B cell (primary cell): Measurements from ENCODE around the gene ZMYND8. TPM values are rescaled to one million over a fixed set of nuclear protein-coding genes. Genes with fewer than 3 reads are reported as not detected.
A peak's percentile ranks its signal among the peaks of the same experiment; 100 is the strongest.

ENCODE experiments used
- ATAC-seq: fragments of 200-7000 bp; cut with Tn5 transposase; one replicate; pipeline ENCODE4 v1.10.0; 2021; ENCODE audit warnings: low read depth, mild to moderate bottlenecking, moderate number of reproducible peaks, moderate library complexity
- CTCF ChIA-PET: fragments of 350-600 bp; sonication (Branson Sonifier 250); formaldehyde crosslinking; loops from one replicate; lab custom pipeline; 2021; ENCODE audit warnings: antibody characterized with exemption, inconsistent platforms; lab: Charles Lee
- POLR2A ChIA-PET: fragments of 350-600 bp; sonication (Branson Sonifier 250); formaldehyde crosslinking; loops from one replicate; lab custom pipeline; 2021; ENCODE audit warnings: antibody characterized with exemption; lab: Charles Lee
- DNase-seq: peaks from one replicate; pipeline ENCODE4 v3.0.0; 2013
- H2AFZ ChIP-seq: 2 replicates; pipeline ENCODE4 v1.6.1; 2012; ENCODE audit warnings: mild to moderate bottlenecking, low read depth, low read length; ENCODE audit not compliant: insufficient read depth, poor library complexity, severe bottlenecking
- H3K27ac ChIP-seq, 2 donors: 1 replicate in 1 of 2; 2 replicates in 1 of 2; pipeline ENCODE4 v1.5.1; 2012 to 2013; ENCODE audit warnings: low read length in 2 of 2, mild to moderate bottlenecking in 2 of 2, moderate library complexity in 1 of 2
- H3K27me3 ChIP-seq, 4 experiments: fragments of 200-600 bp in 1 of 4; sonication (generic) in 1 of 4; replicated peaks in 1 of 4; 1 replicate in 2 of 4; 2 replicates in 2 of 4; pipeline versions ENCODE4 v1.6.1 to v1.7.0; 2013 to 2016; ENCODE audit warnings: low read length in 3 of 4, mild to moderate bottlenecking in 2 of 4, mixed read lengths in 1 of 4, moderate library complexity in 1 of 4; ENCODE audit not compliant: insufficient read depth in 4 of 4, control insufficient read depth in 3 of 4; ENCODE audit errors: control extremely low read depth in 1 of 4
- H3K36me3 ChIP-seq, 2 experiments: replicated peaks in 1 of 2; 1 replicate in 1 of 2; 2 replicates in 1 of 2; pipeline versions ENCODE4 v1.6.1 to v1.7.1; 2013; ENCODE audit warnings: low read length in 1 of 2; ENCODE audit not compliant: insufficient read depth in 2 of 2, control insufficient read depth in 1 of 2; ENCODE audit errors: control extremely low read depth in 1 of 2, extremely low read depth in 1 of 2
- H3K4me1 ChIP-seq, 2 donors: fragments of 200-600 bp in 1 of 2; sonication (generic) in 1 of 2; 1 replicate in 1 of 2; 2 replicates in 1 of 2; pipeline versions ENCODE4 v1.5.1 to v1.6.1; 2013 to 2017; ENCODE audit warnings: low read length in 2 of 2; ENCODE audit not compliant: control insufficient read depth in 2 of 2, insufficient read depth in 2 of 2
- H3K4me2 ChIP-seq: replicated peaks from 2 replicates; pipeline ENCODE3; 2012; ENCODE audit warnings: mild to moderate bottlenecking, low read depth, low read length; ENCODE audit not compliant: poor library complexity, severe bottlenecking
- H3K4me3 ChIP-seq, 5 experiments: fragments of 200-600 bp in 1 of 5; sonication (generic) in 1 of 5; 1 replicate in 3 of 5; 2 replicates in 2 of 5; pipeline versions ENCODE4 v1.5.1 to v1.7.0; 2011 to 2016; ENCODE audit warnings: low read length in 4 of 5, mild to moderate bottlenecking in 4 of 5, low read depth in 2 of 5, control low read depth in 1 of 5, moderate library complexity in 1 of 5; ENCODE audit not compliant: insufficient read depth in 1 of 5; ENCODE audit errors: control extremely low read depth in 1 of 5, extremely low read depth in 1 of 5
- H3K79me2 ChIP-seq: fragments of 200-600 bp; sonication (generic); one replicate; pipeline ENCODE4 v1.6.0; 2016; ENCODE audit warnings: low read length; ENCODE audit not compliant: control insufficient read depth, insufficient read depth
- H3K9ac ChIP-seq: fragments of 200-600 bp; sonication (generic); 2 replicates; pipeline ENCODE4 v1.6.1; 2017; ENCODE audit warnings: mild to moderate bottlenecking, low read length, moderate library complexity
- H3K9me3 ChIP-seq, 3 donors: one replicate each; pipeline versions ENCODE4 v1.6.1 to v1.7.1; 2013; ENCODE audit warnings: low read length in 2 of 3; ENCODE audit not compliant: control insufficient read depth in 2 of 3, insufficient read depth in 1 of 3; ENCODE audit errors: control extremely low read depth in 1 of 3
- H4K20me1 ChIP-seq: 2 replicates; pipeline ENCODE4 v1.6.0; 2012; ENCODE audit warnings: mild to moderate bottlenecking, low read length; ENCODE audit not compliant: insufficient read depth, control insufficient read depth, poor library complexity, severe bottlenecking
- H3K27ac Mint-ChIP-seq: one replicate; pipeline ENCODE4 v1.8.0; 2021; ENCODE audit warnings: mixed read lengths
- H3K27me3 Mint-ChIP-seq: one replicate; pipeline ENCODE4 v1.8.0; 2021; ENCODE audit warnings: mixed read lengths
- H3K4me1 Mint-ChIP-seq: one replicate; pipeline ENCODE4 v1.8.0; 2021; ENCODE audit warnings: mixed read lengths
- H3K4me3 Mint-ChIP-seq: one replicate; pipeline ENCODE4 v1.8.0; 2021; ENCODE audit warnings: mixed read lengths
- H3K9me3 Mint-ChIP-seq: one replicate; pipeline ENCODE4 v1.8.0; 2022; ENCODE audit warnings: mixed read lengths; ENCODE audit not compliant: insufficient read depth
- EZH2 ChIP-seq: IDR thresholded peaks from 2 replicates; pipeline ENCODE4 v1.6.1; 2012; ENCODE audit warnings: borderline replicate concordance, low read depth, mild to moderate bottlenecking, moderate library complexity, low read length; ENCODE audit not compliant: insufficient read depth, poor library complexity, severe bottlenecking
- WGBS: methylation state at CpG from one replicate; pipeline ENCODE4 v1.1.5; 2013; ENCODE audit warnings: missing lambda C conversion rate; ENCODE audit not compliant: insufficient coverage; 5-methylcytosine and 5-hydroxymethylcytosine counted together
- intact Hi-C: fragments of 100-400 bp; cut with micrococcal nuclease; formaldehyde crosslinking; loops from one replicate; pipeline ENCODE4 v1.10.0; 2022
- polyA plus RNA-seq: library from polyadenylated mRNA; depleted of rRNA; stranded (reverse); fragments of >200 nt; gene quantifications from 2 replicates; pipeline ENCODE4 v1.2.3, GENCODE V29; 2012
- total RNA-seq, 2 donors: library from RNA; stranded (reverse); fragments of 120-200 nt in 1 of 2; gene quantifications; 1 replicate in 1 of 2; 2 replicates in 1 of 2; pipeline versions ENCODE4 v1.2.3 to v1.2.4, GENCODE V29; 2013 to 2022
- TF ChIP-seq, protein P1 (sequence below): fragments of 200-600 bp; IDR thresholded peaks from one replicate; pipeline ENCODE4 v1.8.0; 2022; ENCODE audit warnings: antibody characterized with exemption, mild to moderate bottlenecking

Gene ZMYND8
- total and polyA plus RNA-seq, 2 donors (not counting 1 experiment from before 2014, with no cell fraction given): 20.3 to 67.2 TPM

DNA sequence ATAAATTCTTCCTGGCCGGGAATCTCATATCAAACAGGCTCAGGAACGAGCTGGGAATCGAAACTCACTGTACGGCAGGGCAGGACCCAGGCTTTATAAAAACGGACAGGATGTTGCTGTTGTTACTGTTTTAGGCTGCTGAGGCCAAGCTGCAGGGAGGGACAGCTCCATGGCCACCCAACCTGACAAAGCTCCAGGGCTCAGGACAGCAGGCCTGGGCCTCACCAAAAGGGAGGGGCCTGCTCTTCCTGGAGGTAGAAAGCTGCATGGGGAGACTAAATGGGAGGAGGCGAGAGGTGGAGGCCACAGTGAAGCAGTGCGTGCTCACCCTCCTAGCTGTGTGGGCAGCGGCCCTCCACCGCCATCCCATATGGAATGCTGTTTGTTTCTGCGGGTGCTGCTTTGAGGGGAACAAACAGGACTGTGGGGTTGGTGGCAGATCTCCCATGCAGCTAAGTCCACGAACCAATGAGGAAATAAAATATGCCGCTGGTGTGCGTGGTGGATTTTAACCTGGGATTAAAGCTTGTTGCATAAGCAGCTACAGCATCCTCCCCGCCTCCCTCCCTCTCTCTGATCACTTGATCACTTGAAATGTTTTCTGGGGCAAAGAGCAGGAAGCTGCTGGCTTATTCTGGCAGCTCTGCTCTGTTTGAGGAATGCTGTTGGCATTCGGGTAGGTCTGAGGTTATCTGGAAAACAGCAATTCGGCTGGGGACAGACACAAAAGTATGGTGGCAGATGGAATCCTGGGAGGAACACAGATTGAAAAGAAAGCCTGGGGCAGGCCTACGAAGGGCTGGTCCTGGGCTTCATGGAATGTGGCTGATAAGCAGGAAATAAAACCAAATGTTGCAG lies 2.4 kb upstream of the ZMYND8 start:
- intact Hi-C loops: loop anchor here (5.0 kb wide), 1 partner anchor 1918 kb away; the partner anchor contains the start of gene ZNFX1
- peak; percentile 38 for DNase-seq
- Mint-ChIP-seq H3K4me3 (peak overlapping the region; percentile 85), H3K4me1 (peaks cover 64% of the 10 kb centered on the region), H3K27ac (peak overlapping the region; percentile 99), H3K9me3 (no peaks in the 10 kb centered on the region), H3K27me3 (no peaks in the 10 kb centered on the region)
- Histone ChIP-seq H3K79me2 (peaks cover 40% of the 10 kb centered on the region), H3K27me3 (no peaks in the 10 kb centered on the region), H3K4me1 (peaks cover 67 to 75% of the 10 kb centered on the region in 2 donors), H3K9ac (no peak overlapping the region), H3K4me3 (no peak overlapping the region), H2AFZ (peak overlapping the region; percentile 96), H3K27ac (peak overlapping the region; percentile 67 to 90), H3K36me3 (no peaks in the 10 kb centered on the region), H3K4me2 (peak overlapping the region; percentile 73), H4K20me1 (no peaks in the 10 kb centered on the region), H3K9me3 (no peaks in the 10 kb centered on the region)
- 67% methylated on average over 16 of the region's 17 CpGs for WGBS
- POLR2A ChIA-PET: interaction anchor here (0.5 to 1.8 kb wide), 10 partner anchors 11 to 258 kb away, joined by 3 to 9 read pairs (median 4); partner anchors contain the start of gene NCOA3
- TF ChIP-seq EZH2: no peak
- TF ChIP-seq, protein P1, sequence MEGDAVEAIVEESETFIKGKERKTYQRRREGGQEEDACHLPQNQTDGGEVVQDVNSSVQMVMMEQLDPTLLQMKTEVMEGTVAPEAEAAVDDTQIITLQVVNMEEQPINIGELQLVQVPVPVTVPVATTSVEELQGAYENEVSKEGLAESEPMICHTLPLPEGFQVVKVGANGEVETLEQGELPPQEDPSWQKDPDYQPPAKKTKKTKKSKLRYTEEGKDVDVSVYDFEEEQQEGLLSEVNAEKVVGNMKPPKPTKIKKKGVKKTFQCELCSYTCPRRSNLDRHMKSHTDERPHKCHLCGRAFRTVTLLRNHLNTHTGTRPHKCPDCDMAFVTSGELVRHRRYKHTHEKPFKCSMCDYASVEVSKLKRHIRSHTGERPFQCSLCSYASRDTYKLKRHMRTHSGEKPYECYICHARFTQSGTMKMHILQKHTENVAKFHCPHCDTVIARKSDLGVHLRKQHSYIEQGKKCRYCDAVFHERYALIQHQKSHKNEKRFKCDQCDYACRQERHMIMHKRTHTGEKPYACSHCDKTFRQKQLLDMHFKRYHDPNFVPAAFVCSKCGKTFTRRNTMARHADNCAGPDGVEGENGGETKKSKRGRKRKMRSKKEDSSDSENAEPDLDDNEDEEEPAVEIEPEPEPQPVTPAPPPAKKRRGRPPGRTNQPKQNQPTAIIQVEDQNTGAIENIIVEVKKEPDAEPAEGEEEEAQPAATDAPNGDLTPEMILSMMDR: no peak
- CTCF ChIA-PET: interaction anchor here (1.0 to 9.0 kb wide), 5 partner anchors 9 to 85 kb away, joined by 3 to 70 read pairs (median 28); no protein-coding TSS in a partner anchor
- no peak for ATAC-seq
